SK-N-SH (cell line): Measurements from ENCODE around the gene TDRD10.

Experiments used
- CTCF ChIP-seq: fragments of 200-600 bp; sonication (generic); IDR thresholded peaks from 2 replicates; pipeline ENCODE4 v1.6.1; 2017; ENCODE audit warnings: antibody characterized with exemption, mild to moderate bottlenecking, moderate library complexity
- EP300 ChIP-seq, 2 experiments: IDR thresholded peaks; 2 replicates each; pipeline versions ENCODE4 v1.4.0 to v1.6.1; 2012; ENCODE audit warnings: borderline replicate concordance in 1 of 2, low read depth in 1 of 2, low read length in 1 of 2
- EZH2phosphoT487 ChIP-seq: fragments of 200-600 bp; sonication (generic); IDR thresholded peaks from 2 replicates; pipeline ENCODE4 v1.6.1; 2017; ENCODE audit warnings: low read depth, mixed run types, mild to moderate bottlenecking, antibody characterized with exemption, moderate library complexity, borderline replicate concordance
- IRF3 ChIP-seq: fragments of 150-350 bp; IDR thresholded peaks from 2 replicates; pipeline ENCODE4 v1.6.1; 2016; ENCODE audit warnings: mild to moderate bottlenecking, low read depth, low read length
- JUND ChIP-seq: IDR thresholded peaks from 2 replicates; pipeline ENCODE4 v1.4.0; 2012
- MAX ChIP-seq: IDR thresholded peaks from 2 replicates; pipeline ENCODE4 v1.4.0; 2012; ENCODE audit warnings: low read depth
- MEF2A ChIP-seq: IDR thresholded peaks from 2 replicates; pipeline ENCODE4 v1.4.0; 2012; ENCODE audit warnings: low read depth, borderline replicate concordance
- PBX3 ChIP-seq: IDR thresholded peaks from 2 replicates; pipeline ENCODE4; 2012
- RAD21 ChIP-seq: IDR thresholded peaks from 2 replicates; pipeline ENCODE4 v1.6.1; 2012; ENCODE audit warnings: mild to moderate bottlenecking, low read length

GRCh38 chr1:154573168-154573510 lies 71.1 kb downstream of the TDRD10 start:
- TF ChIP-seq CTCF: no peak
- TF ChIP-seq EZH2phosphoT487: no peak
- TF ChIP-seq RAD21: no peak
- TF ChIP-seq PBX3: no peak
- TF ChIP-seq MAX: no peak
- TF ChIP-seq EP300 (IDR thresholded peaks at IDR 0.05; ENCODE audit: borderline replicate concordance in 1 of 2, low read depth in 1 of 2, low read length in 1 of 2): no peak
- no peak for TF ChIP-seq IRF3
- no peak for TF ChIP-seq JUND
- TF ChIP-seq MEF2A: no peak
